ENCODE results near the gene MFSD6. TPM values are rescaled to one million over a fixed set of nuclear protein-coding genes. Genes with fewer than 3 reads are reported as not detected.

Gene MFSD6
- total and polyA plus RNA-seq, 2 donors (not counting 1 experiment from before 2014, with no cell fraction given), result 31.4 to 50.8 TPM

- Histone ChIP-seq H3K27me3 (ENCODE audit: control insufficient read depth, insufficient read depth, low read length) (no peaks in the 10 kb centered on the region), H3K9me3 (ENCODE audit: control insufficient read depth, insufficient read depth, low read depth, low read length) (no peaks in the 10 kb centered on the region), H3K36me3 (ENCODE audit: control insufficient read depth, insufficient read depth, low read length) (no peaks in the 10 kb centered on the region), H3K4me2 (ENCODE audit: extremely low read depth, insufficient read depth, low read length) (no peak overlapping the region), H3K4me1 (ENCODE audit: control insufficient read depth, extremely low read depth, insufficient read depth, low read length) (no peaks in the 10 kb centered on the region), H3K4me3 (replicated peaks in 1 of 4; ENCODE audit: control extremely low read depth in 1 of 4, insufficient read depth in 1 of 4, low read depth in 3 of 4, low read length in 4 of 4) (no peak overlapping the region), H3K9ac (ENCODE audit: insufficient read depth, low read length) (no peak overlapping the region), H2AFZ (ENCODE audit: low read length) (no peak overlapping the region), H4K20me1 (ENCODE audit: control insufficient read depth, extremely low read depth, insufficient read depth, low read length) (no peaks in the 10 kb centered on the region), H3K27ac (ENCODE audit: insufficient read depth, low read length) (no peak overlapping the region), H3K79me2 (ENCODE audit: control insufficient read depth, insufficient read depth, low read length) (no peaks in the 10 kb centered on the region)
- no peak for DNase-seq (ENCODE audit: low read depth in 2 of 2)
- no peak for TF ChIP-seq CTCF (conservative IDR thresholded peaks at IDR 0.05 in 1 of 2, IDR thresholded peaks at IDR 0.05 in 1 of 2; ENCODE audit: low read depth in 1 of 2, low read length in 2 of 2)
- no peak for TF ChIP-seq EZH2 (IDR thresholded peaks at IDR 0.05; ENCODE audit: low read length, missing control alignments)
These were observed 104.5 kb downstream of the MFSD6 start for GRCh38 chr2:190512539-190513095.

- Histone ChIP-seq H3K27me3 (ENCODE audit: control insufficient read depth, insufficient read depth, low read length) (no peaks in the 10 kb centered on the region), H3K4me2 (ENCODE audit: extremely low read depth, insufficient read depth, low read length) (no peak overlapping the region), H4K20me1 (ENCODE audit: control insufficient read depth, extremely low read depth, insufficient read depth, low read length) (no peaks in the 10 kb centered on the region), H3K27ac (ENCODE audit: insufficient read depth, low read length) (no peak overlapping the region), H3K9me3 (ENCODE audit: control insufficient read depth, insufficient read depth, low read depth, low read length) (no peaks in the 10 kb centered on the region), H3K79me2 (ENCODE audit: control insufficient read depth, insufficient read depth, low read length) (no peaks in the 10 kb centered on the region), H3K36me3 (ENCODE audit: control insufficient read depth, insufficient read depth, low read length) (no peaks in the 10 kb centered on the region), H2AFZ (ENCODE audit: low read length) (no peak overlapping the region), H3K4me3 (replicated peaks in 1 of 4; ENCODE audit: control extremely low read depth in 1 of 4, insufficient read depth in 1 of 4, low read depth in 3 of 4, low read length in 4 of 4) (no peak overlapping the region), H3K9ac (ENCODE audit: insufficient read depth, low read length) (no peak overlapping the region), H3K4me1 (ENCODE audit: control insufficient read depth, extremely low read depth, insufficient read depth, low read length) (no peaks in the 10 kb centered on the region)
- no peak for DNase-seq (ENCODE audit: low read depth in 2 of 2)
- no peak for TF ChIP-seq EZH2 (IDR thresholded peaks at IDR 0.05; ENCODE audit: low read length, missing control alignments)
- TF ChIP-seq CTCF (conservative IDR thresholded peaks at IDR 0.05 in 1 of 2, IDR thresholded peaks at IDR 0.05 in 1 of 2; ENCODE audit: low read depth in 1 of 2, low read length in 2 of 2), result no peak
These were observed 105.7 kb downstream of the MFSD6 start for GRCh38 chr2:190513877-190514276.

- Histone ChIP-seq H3K4me3 (replicated peaks in 1 of 4; ENCODE audit: control extremely low read depth in 1 of 4, insufficient read depth in 1 of 4, low read depth in 3 of 4, low read length in 4 of 4) (no peak overlapping the region), H3K4me2 (ENCODE audit: extremely low read depth, insufficient read depth, low read length) (no peak overlapping the region), H3K4me1 (ENCODE audit: control insufficient read depth, extremely low read depth, insufficient read depth, low read length) (no peaks in the 10 kb centered on the region), H3K27me3 (ENCODE audit: control insufficient read depth, insufficient read depth, low read length) (no peaks in the 10 kb centered on the region), H3K36me3 (ENCODE audit: control insufficient read depth, insufficient read depth, low read length) (no peaks in the 10 kb centered on the region), H3K79me2 (ENCODE audit: control insufficient read depth, insufficient read depth, low read length) (no peaks in the 10 kb centered on the region), H3K9ac (ENCODE audit: insufficient read depth, low read length) (no peak overlapping the region), H3K9me3 (ENCODE audit: control insufficient read depth, insufficient read depth, low read depth, low read length) (no peaks in the 10 kb centered on the region), H3K27ac (ENCODE audit: insufficient read depth, low read length) (no peak overlapping the region), H2AFZ (ENCODE audit: low read length) (no peak overlapping the region), H4K20me1 (ENCODE audit: control insufficient read depth, extremely low read depth, insufficient read depth, low read length) (no peaks in the 10 kb centered on the region)
- no peak for TF ChIP-seq CTCF (conservative IDR thresholded peaks at IDR 0.05 in 1 of 2, IDR thresholded peaks at IDR 0.05 in 1 of 2; ENCODE audit: low read depth in 1 of 2, low read length in 2 of 2)
- TF ChIP-seq EZH2 (IDR thresholded peaks at IDR 0.05; ENCODE audit: low read length, missing control alignments), result no peak
- DNase-seq (ENCODE audit: low read depth in 2 of 2), result no peak
These were observed 106.5 kb downstream of the MFSD6 start for GRCh38 chr2:190514676-190515075.
